HFFc6 (cell line): ENCODE results near the gene RBMS2. TPM values are rescaled to one million over a fixed set of nuclear protein-coding genes. Genes with fewer than 3 reads are reported as not detected.

Experiments
- DNase-seq: peaks from one replicate; pipeline ENCODE4 v3.0.0-alpha.2; 2018
- H3K27ac Mint-ChIP-seq: 2 replicates; pipeline ENCODE4 v1.8.0; 2020; ENCODE audit warnings: mild to moderate bottlenecking, mixed read lengths
- H3K27me3 Mint-ChIP-seq: 2 replicates; pipeline ENCODE4 v1.8.0; 2021; ENCODE audit warnings: mild to moderate bottlenecking, moderate library complexity, mixed read lengths; ENCODE audit not compliant: insufficient read depth
- H3K36me3 Mint-ChIP-seq: 2 replicates; pipeline ENCODE4 v1.8.0; 2021; ENCODE audit warnings: low read depth, mixed read lengths
- H3K4me1 Mint-ChIP-seq: 2 replicates; pipeline ENCODE4 v1.8.0; 2020; ENCODE audit warnings: low read depth, mixed read lengths
- H3K4me3 Mint-ChIP-seq: 2 replicates; pipeline ENCODE4 v1.8.0; 2020; ENCODE audit warnings: mild to moderate bottlenecking, moderate library complexity, mixed read lengths
- H3K9me3 Mint-ChIP-seq: 2 replicates; pipeline ENCODE4 v1.8.0; 2020; ENCODE audit warnings: mild to moderate bottlenecking, mixed read lengths
- CTCF ChIP-seq: fragments of 200-600 bp; sonication (generic); IDR thresholded peaks from 2 replicates; pipeline ENCODE4 v1.5.0; 2021; ENCODE audit warnings: antibody characterized with exemption, mild to moderate bottlenecking
- total RNA-seq, 6 experiments: library from RNA; stranded (reverse); fragmentation: NEBNext Ultra II Directional; extraction: Animal tissue kit (Norgen Biotek cat#: 25700); gene quantifications; 2 replicates in 1 of 6; 3 replicates in 5 of 6; pipeline ENCODE4 v1.2.3, GENCODE V29; 2021

Gene RBMS2
- total RNA-seq, 6 experiments from 2014 or later: 77.0 to 83.2 (median 81.7) TPM

GRCh38 chr12:56635806-56636674 lies 114.4 kb downstream of the RBMS2 start:
- Mint-ChIP-seq H3K4me1 (peaks cover 57% of the 10 kb centered on the region), H3K27ac (peak overlapping the region; percentile 97), H3K4me3 (peak overlapping the region; percentile 97), H3K9me3 (no peaks in the 10 kb centered on the region), H3K36me3 (peaks cover 32% of the 10 kb centered on the region), H3K27me3 (peaks cover 2% of the 10 kb centered on the region)
- peak; percentile 78 for DNase-seq
- no peak for TF ChIP-seq CTCF

- Mint-ChIP-seq H3K4me3 (peak overlapping the region; percentile 97), H3K4me1 (peaks cover 48% of the 10 kb centered on the region), H3K36me3 (peaks cover 32% of the 10 kb centered on the region), H3K9me3 (no peaks in the 10 kb centered on the region), H3K27me3 (peaks cover 2% of the 10 kb centered on the region), H3K27ac (peak overlapping the region; percentile 97)
- DNase-seq: peak; percentile 99
- peak; percentile 79 for TF ChIP-seq CTCF
Measured at GRCh38 chr12:56636675-56637540, 115.3 kb downstream of the RBMS2 start.

GRCh38 chr12:56637621-56638020 lies 116.0 kb downstream of the RBMS2 start:
- peaks cover 41% of the 10 kb centered on the region for H3K4me1 Mint-ChIP-seq
- H3K9me3 Mint-ChIP-seq: no peaks in the 10 kb centered on the region
- H3K27ac Mint-ChIP-seq: peak overlapping the region; percentile 97
- no peak for DNase-seq
- H3K27me3 Mint-ChIP-seq: peaks cover 2% of the 10 kb centered on the region
- no peak for TF ChIP-seq CTCF
- H3K36me3 Mint-ChIP-seq: peaks cover 38% of the 10 kb centered on the region
- H3K4me3 Mint-ChIP-seq: no peak overlapping the region

- no peak for DNase-seq
- no peak for TF ChIP-seq CTCF
- H3K4me3 Mint-ChIP-seq: no peak overlapping the region
- H3K27ac Mint-ChIP-seq: no peak overlapping the region
- no peaks in the 10 kb centered on the region for H3K9me3 Mint-ChIP-seq
- H3K36me3 Mint-ChIP-seq: peaks cover 64% of the 10 kb centered on the region
- peaks cover 1% of the 10 kb centered on the region for H3K27me3 Mint-ChIP-seq
- peaks cover 41% of the 10 kb centered on the region for H3K4me1 Mint-ChIP-seq
Measured at GRCh38 chr12:56641219-56641618, 119.6 kb downstream of the RBMS2 start.

GRCh38 chr12:56644654-56645053 lies 123.0 kb downstream of the RBMS2 start:
- Mint-ChIP-seq H3K4me3 (peak overlapping the region; percentile 98), H3K4me1 (peaks cover 25% of the 10 kb centered on the region), H3K36me3 (peaks cover 48% of the 10 kb centered on the region), H3K27me3 (peaks cover 1% of the 10 kb centered on the region), H3K27ac (peak overlapping the region; percentile 98), H3K9me3 (no peaks in the 10 kb centered on the region)
- TF ChIP-seq CTCF: no peak
- DNase-seq: no peak
